Psoas muscle (tissue), 8 donors: ENCODE results near the gene TBX15. TPM values are rescaled to one million over a fixed set of nuclear protein-coding genes. Genes with fewer than 3 reads are reported as not detected.

Experiments
- ATAC-seq, 4 donors: fragments of 200-7000 bp; cut with Tn5 transposase; one replicate each; pipeline ENCODE4 v1.9.1; 2020; ENCODE audit warnings: moderate library complexity in 3 of 4, mild to moderate bottlenecking in 2 of 4
- DNase-seq, 2 donors: peaks; one replicate each; pipeline ENCODE4 v3.0.0-alpha.2; 2020
- H3K27ac ChIP-seq: fragments of 200-600 bp; one replicate; pipeline ENCODE4 v1.8.0; 2022
- H3K27me3 ChIP-seq, 3 donors: fragments of 200-600 bp in 1 of 3; one replicate each; pipeline versions ENCODE4 v1.6.1 to v1.8.0; 2013 to 2022; ENCODE audit warnings: low read length in 2 of 3, mild to moderate bottlenecking in 2 of 3, moderate library complexity in 1 of 3; ENCODE audit not compliant: insufficient read depth in 3 of 3
- H3K36me3 ChIP-seq, 2 donors: fragments of 200-600 bp in 1 of 2; one replicate each; pipeline versions ENCODE4 v1.6.1 to v1.8.0; 2013 to 2022; ENCODE audit warnings: low read depth in 1 of 2, mild to moderate bottlenecking in 1 of 2, moderate library complexity in 1 of 2; ENCODE audit not compliant: insufficient read depth in 1 of 2
- H3K4me1 ChIP-seq: fragments of 200-600 bp; one replicate; pipeline ENCODE4 v1.8.0; 2022
- H3K4me3 ChIP-seq: fragments of 200-600 bp; one replicate; pipeline ENCODE4 v1.8.0; 2022; ENCODE audit warnings: mild to moderate bottlenecking
- H3K9me3 ChIP-seq: fragments of 200-600 bp; one replicate; pipeline ENCODE4 v1.8.0; 2022
- CTCF ChIP-seq: fragments of 200-600 bp; IDR thresholded peaks from one replicate; pipeline ENCODE4 v1.8.0; 2022; ENCODE audit warnings: antibody characterized with exemption
- WGBS, 3 donors: extraction: QIAGEN DNeasy Blood & Tissue Kit; methylation state at CpG; one replicate each; pipeline versions ENCODE4 v1.1.6 to v1.1.7; 2013; 5-methylcytosine and 5-hydroxymethylcytosine counted together
- intact Hi-C, 2 donors: fragments of 100-400 bp; cut with DNase I; formaldehyde crosslinking; loops; one replicate each; pipeline versions ENCODE4 v1.11.0 to v1.14.2; 2022
- polyA plus RNA-seq, 3 donors: library from polyadenylated mRNA; stranded (reverse); fragments of 200-250 nt; gene quantifications; one replicate each; pipeline ENCODE4 v1.2.3, GENCODE V29; 2013
- total RNA-seq, 4 donors: library from RNA; stranded (reverse); fragmentation: NEBNext Ultra II Directional in 2 of 4; extraction: Animal tissue kit (Norgen Biotek cat#: 25700) in 2 of 4; gene quantifications; one replicate each; pipeline versions ENCODE4 v1.2.1 to v1.2.4, GENCODE V29; 2021 to 2023
- donor health status: healthy with polysubstance abuse.
- donor health status: DM: no; HTN: no; CAD: no; lungs with moderate emphysema.
- donor health status: Bipolar disorder and iron deficiency.
- donor health status: healthy.
- donor health status: DM: yes; HTN: yes; CAD: no.
- donor health status: DM: no; HTN: no; CAD: no.
- donor health status: DM: no; HTN: no; CAD: no.
- donor health status: DM: yes; HTN: yes; CAD: no.

The TBX15 gene
- total and polyA plus RNA-seq, 7 donors, result 37.0 to 220 (median 105) TPM

- ATAC-seq, result no peak
- Histone ChIP-seq H3K27ac (no peak overlapping the region), H3K9me3 (no peaks in the 10 kb centered on the region), H3K4me3 (no peak overlapping the region), H3K4me1 (no peaks in the 10 kb centered on the region), H3K36me3 (no peaks in the 10 kb centered on the region), H3K27me3 (peaks cover 0 to 27% (median 6%) of the 10 kb centered on the region in 3 donors)
- intact Hi-C loops, result no loop called here
- no peak for DNase-seq
- WGBS, 3 donors, result 65 to 75% (median 67%) methylated on average over 1 of the region's 1 CpG
- TF ChIP-seq CTCF, result no peak
These were observed 22.1 kb upstream of the TBX15 start for GRCh38 chr1:119010201-119010600.

GRCh38 chr1:119009312-119009655, 21.1 kb upstream of the TBX15 start:
- H3K27me3 ChIP-seq, result peaks cover 0 to 27% (median 6%) of the 10 kb centered on the region in 3 donors
- no peak overlapping the region for H3K4me3 ChIP-seq
- no peak overlapping the region for H3K27ac ChIP-seq
- no peaks in the 10 kb centered on the region for H3K9me3 ChIP-seq
- TF ChIP-seq CTCF, result no peak
- DNase-seq, result no peak
- H3K36me3 ChIP-seq, result no peaks in the 10 kb centered on the region
- WGBS, 3 donors, result 16 to 40% (median 21%) methylated on average over 2 of the region's 2 CpGs
- intact Hi-C loops, result loop anchor here (2.0 to 10.0 kb wide), 5 partner anchors 707 to 858 kb away; no protein-coding TSS in a partner anchor
- no peaks in the 10 kb centered on the region for H3K4me1 ChIP-seq
- ATAC-seq, result no peak

- intact Hi-C loops, result loop anchor here (2.0 to 10.0 kb wide), 5 partner anchors 706 to 858 kb away; no protein-coding TSS in a partner anchor
- DNase-seq, result no peak
- ATAC-seq, result peak; percentile 70 to 87 (median 74)
- H3K36me3 ChIP-seq, result no peaks in the 10 kb centered on the region
- WGBS, 3 donors, result 11 to 24% (median 21%) methylated on average over 20 to 22 of the region's 22 CpGs
- TF ChIP-seq CTCF, result peak; percentile 76
- no peak overlapping the region for H3K27ac ChIP-seq
- H3K4me3 ChIP-seq, result peak overlapping the region; percentile 28
- no peaks in the 10 kb centered on the region for H3K4me1 ChIP-seq
- peaks cover 0 to 27% (median 6%) of the 10 kb centered on the region in 3 donors for H3K27me3 ChIP-seq
- H3K9me3 ChIP-seq, result no peaks in the 10 kb centered on the region
These were observed 20.6 kb upstream of the TBX15 start for GRCh38 chr1:119008483-119009311.

- ATAC-seq (peak in 3 of 4 donors; percentile 17 to 34 (median 18)), DNase-seq (no peak)
- peaks cover 0 to 27% (median 6%) of the 10 kb centered on the region in 3 donors for H3K27me3 ChIP-seq
- WGBS, 3 donors, result 62 to 67% (median 63%) methylated on average over 61 of the region's 61 CpGs
- peak overlapping the region; percentile 28 for H3K4me3 ChIP-seq
- TF ChIP-seq CTCF, result no peak
- intact Hi-C loops, result loop anchor here (2.0 to 10.0 kb wide), 5 partner anchors 706 to 857 kb away; no protein-coding TSS in a partner anchor
- no peak overlapping the region for H3K27ac ChIP-seq
- no peaks in the 10 kb centered on the region for H3K4me1 ChIP-seq
- no peaks in the 10 kb centered on the region for H3K9me3 ChIP-seq
- H3K36me3 ChIP-seq, result no peaks in the 10 kb centered on the region
These were observed 19.7 kb upstream of the TBX15 start for GRCh38 chr1:119007670-119008482.
